Mesenchymal stem cell (in vitro differentiated cells and primary cell): Measurements from ENCODE around the gene NSMCE1.
"Not testable (repeated sequence)": the region's sequence is repeated elsewhere in the genome, so short reads cannot be mapped to it uniquely, and the experiment has no call there.

Source experiments
- DNase-seq: peaks from one replicate; pipeline ENCODE4 v3.0.0-alpha.2; 2013
- H2AFZ ChIP-seq: one replicate; pipeline ENCODE4 v1.6.1; 2013; ENCODE audit warnings: low read depth, mild to moderate bottlenecking, control low read depth, inconsistent platforms, low read length, moderate library complexity
- H2AK5ac ChIP-seq: 2 replicates; pipeline ENCODE4 v1.6.1; 2013; ENCODE audit warnings: low read length, moderate library complexity, mild to moderate bottlenecking, inconsistent platforms; ENCODE audit not compliant: severe bottlenecking
- H2BK120ac ChIP-seq: one replicate; pipeline ENCODE4 v1.6.1; 2013; ENCODE audit warnings: low read depth, mild to moderate bottlenecking, inconsistent platforms, low read length, moderate library complexity
- H2BK12ac ChIP-seq, 2 experiments: one replicate each; pipeline ENCODE4 v1.6.1; 2013; ENCODE audit warnings: inconsistent platforms in 2 of 2, low read length in 2 of 2, mild to moderate bottlenecking in 2 of 2, moderate library complexity in 2 of 2, control low read depth in 1 of 2
- H2BK15ac ChIP-seq: one replicate; pipeline ENCODE4 v1.6.1; 2013; ENCODE audit warnings: mild to moderate bottlenecking, low read depth, inconsistent platforms; ENCODE audit not compliant: poor library complexity, severe bottlenecking
- H2BK5ac ChIP-seq: 2 replicates; pipeline ENCODE4 v1.6.1; 2013; ENCODE audit warnings: low read depth, mild to moderate bottlenecking, low read length, control low read depth, inconsistent platforms; ENCODE audit not compliant: poor library complexity, severe bottlenecking
- H3K14ac ChIP-seq, 2 experiments: one replicate each; pipeline ENCODE4 v1.6.1; 2013; ENCODE audit warnings: inconsistent platforms in 2 of 2, low read length in 2 of 2, control low read depth in 1 of 2, mild to moderate bottlenecking in 1 of 2, moderate library complexity in 1 of 2
- H3K18ac ChIP-seq, 2 experiments: one replicate each; pipeline ENCODE4 v1.6.1; 2013; ENCODE audit warnings: inconsistent platforms in 2 of 2, low read length in 2 of 2, control low read depth in 1 of 2, low read depth in 1 of 2, mild to moderate bottlenecking in 1 of 2
- H3K23ac ChIP-seq, 2 experiments: one replicate each; pipeline ENCODE4 v1.6.1; 2013; ENCODE audit warnings: inconsistent platforms in 2 of 2, low read length in 2 of 2, mild to moderate bottlenecking in 2 of 2, moderate library complexity in 2 of 2, control low read depth in 1 of 2
- H3K27ac ChIP-seq: 2 replicates; pipeline ENCODE4 v1.5.1; 2013; ENCODE audit warnings: mild to moderate bottlenecking, moderate library complexity, low read length, control low read depth, inconsistent platforms; ENCODE audit not compliant: poor library complexity, severe bottlenecking
- H3K27me3 ChIP-seq, 2 experiments: 2 replicates each; pipeline versions ENCODE4 v1.6.1 to v1.7.0; 2013; ENCODE audit warnings: low read length in 2 of 2, mild to moderate bottlenecking in 2 of 2, moderate library complexity in 2 of 2, control low read depth in 1 of 2, inconsistent platforms in 1 of 2; ENCODE audit not compliant: control insufficient read depth in 1 of 2, insufficient read depth in 1 of 2
- H3K36me3 ChIP-seq, 2 experiments: 2 replicates each; pipeline versions ENCODE4 v1.6.1 to v1.7.0; 2013; ENCODE audit warnings: low read length in 2 of 2, control low read depth in 1 of 2, inconsistent platforms in 1 of 2, low read depth in 1 of 2, mild to moderate bottlenecking in 1 of 2; ENCODE audit not compliant: insufficient read depth in 2 of 2, control insufficient read depth in 1 of 2
- H3K4ac ChIP-seq, 2 experiments: one replicate each; pipeline ENCODE4 v1.6.1; 2013; ENCODE audit warnings: inconsistent platforms in 2 of 2, low read length in 2 of 2, mild to moderate bottlenecking in 2 of 2, moderate library complexity in 2 of 2, control low read depth in 1 of 2, low read depth in 1 of 2
- H3K4me1 ChIP-seq: 2 replicates; pipeline ENCODE4 v1.6.1; 2013; ENCODE audit warnings: low read depth, low read length, control low read depth; ENCODE audit not compliant: control insufficient read depth, insufficient read depth
- H3K4me2 ChIP-seq: 2 replicates; pipeline ENCODE4 v1.6.1; 2013; ENCODE audit warnings: low read length, mild to moderate bottlenecking, inconsistent platforms; ENCODE audit not compliant: poor library complexity, severe bottlenecking
- H3K4me3 ChIP-seq, 2 experiments: 2 replicates each; pipeline versions ENCODE4 v1.5.1 to v1.7.0; 2013; ENCODE audit warnings: low read length in 2 of 2, mild to moderate bottlenecking in 2 of 2, control low read depth in 1 of 2, low read depth in 1 of 2; ENCODE audit not compliant: insufficient read depth in 1 of 2
- H3K79me1 ChIP-seq: replicated peaks from 2 replicates; pipeline ENCODE4 v1.6.1; 2013; ENCODE audit warnings: mild to moderate bottlenecking, control low read depth, low read length, inconsistent platforms; ENCODE audit not compliant: poor library complexity, severe bottlenecking
- H3K9ac ChIP-seq: 2 replicates; pipeline ENCODE4 v1.7.0; 2013; ENCODE audit warnings: mild to moderate bottlenecking, low read length, moderate library complexity
- H3K9me3 ChIP-seq: 2 replicates; pipeline ENCODE4 v1.7.0; 2013; ENCODE audit warnings: mild to moderate bottlenecking, low read length; ENCODE audit not compliant: control insufficient read depth
- H4K8ac ChIP-seq: one replicate; pipeline ENCODE4 v1.6.1; 2013; ENCODE audit warnings: inconsistent platforms, mild to moderate bottlenecking, low read length, moderate library complexity
- H4K91ac ChIP-seq: one replicate; pipeline ENCODE4 v1.6.1; 2013; ENCODE audit warnings: mild to moderate bottlenecking, low read length, inconsistent platforms
- WGBS: methylation state at CpG from one replicate; pipeline ENCODE4 v1.1.7; 2013; ENCODE audit warnings: mixed read lengths; 5-methylcytosine and 5-hydroxymethylcytosine counted together

The NSMCE1 gene

DNA sequence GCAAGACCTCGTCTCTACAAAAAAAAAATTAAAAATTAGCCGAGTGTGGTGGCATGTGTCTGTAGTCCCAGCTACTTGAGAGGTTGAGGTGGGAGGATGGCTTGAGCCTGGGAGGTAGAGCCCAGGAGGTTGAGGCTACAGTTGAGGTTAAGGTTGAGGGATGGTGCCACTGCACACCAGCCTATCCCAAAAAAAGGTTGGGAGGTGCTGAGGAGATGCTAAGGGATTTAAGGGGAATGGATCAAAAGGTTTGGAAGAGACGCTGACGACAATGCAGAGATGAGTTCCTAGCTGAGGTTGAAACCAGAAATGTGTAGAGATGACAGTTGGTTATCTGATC lies 4.7 kb upstream of the NSMCE1 start:
- H2BK12ac ChIP-seq, result no peak overlapping the region
- no peak overlapping the region for H3K23ac ChIP-seq
- H3K36me3 ChIP-seq, result no peaks in the 10 kb centered on the region
- H3K9ac ChIP-seq, result peak overlapping the region; percentile 60
- peaks cover 6% of the 10 kb centered on the region for H3K79me1 ChIP-seq
- no peak for DNase-seq
- no peak overlapping the region for H2BK15ac ChIP-seq
- no peak overlapping the region for H4K91ac ChIP-seq
- no peak overlapping the region for H2AFZ ChIP-seq
- H2BK5ac ChIP-seq, result no peak overlapping the region
- H3K4me2 ChIP-seq, result no peak overlapping the region
- no peak overlapping the region for H3K18ac ChIP-seq
- no peak overlapping the region for H4K8ac ChIP-seq
- H2AK5ac ChIP-seq, result no peak overlapping the region
- no peaks in the 10 kb centered on the region for H3K9me3 ChIP-seq
- no peak overlapping the region for H3K4me3 ChIP-seq
- H3K27me3 ChIP-seq, result no peaks in the 10 kb centered on the region
- no peak overlapping the region for H3K14ac ChIP-seq
- WGBS, result 99% methylated on average over 2 of the region's 4 CpGs
- H2BK120ac ChIP-seq, result no peak overlapping the region
- H3K4ac ChIP-seq, result no peak overlapping the region
- H3K27ac ChIP-seq, result no peak overlapping the region
- H3K4me1 ChIP-seq, result peaks cover 8% of the 10 kb centered on the region

- H3K27me3 ChIP-seq, H2BK15ac ChIP-seq, H2BK12ac ChIP-seq, H3K36me3 ChIP-seq, H3K4ac ChIP-seq, H3K27ac ChIP-seq, H3K14ac ChIP-seq, H3K9me3 ChIP-seq, H3K79me1 ChIP-seq, H3K4me2 ChIP-seq, H3K18ac ChIP-seq, DNase-seq, H3K4me1 ChIP-seq, H4K91ac ChIP-seq, H2BK5ac ChIP-seq, H2AFZ ChIP-seq, H2BK120ac ChIP-seq, H3K4me3 ChIP-seq, H4K8ac ChIP-seq, H2AK5ac ChIP-seq, H3K23ac ChIP-seq, H3K9ac ChIP-seq: not testable (repeated sequence)
- 96% methylated on average over 6 of the region's 7 CpGs for WGBS
Observed at GRCh38 chr16:27272697-27273096, 4.1 kb upstream of the NSMCE1 start.

- peaks cover 9% of the 10 kb centered on the region for H3K79me1 ChIP-seq
- H4K8ac ChIP-seq, result no peak overlapping the region
- no peak overlapping the region for H3K18ac ChIP-seq
- no peak overlapping the region for H3K4me3 ChIP-seq
- H3K9me3 ChIP-seq, result no peaks in the 10 kb centered on the region
- no peak overlapping the region for H3K27ac ChIP-seq
- no peak overlapping the region for H2BK5ac ChIP-seq
- H3K4ac ChIP-seq, result no peak overlapping the region
- peak overlapping the region; percentile 16 for H2AK5ac ChIP-seq
- H3K9ac ChIP-seq, result no peak overlapping the region
- no peak overlapping the region for H4K91ac ChIP-seq
- no peak for DNase-seq
- no peak overlapping the region for H3K4me2 ChIP-seq
- no peak overlapping the region for H3K23ac ChIP-seq
- no peak overlapping the region for H2AFZ ChIP-seq
- no peak overlapping the region for H2BK15ac ChIP-seq
- H3K27me3 ChIP-seq, result no peaks in the 10 kb centered on the region
- H3K36me3 ChIP-seq, result no peaks in the 10 kb centered on the region
- H2BK12ac ChIP-seq, result peak overlapping the region in 1 of 2 experiments; percentile 38
- peaks cover 10% of the 10 kb centered on the region for H3K4me1 ChIP-seq
- H3K14ac ChIP-seq, result no peak overlapping the region
- WGBS, result 95% methylated on average over 4 of the region's 4 CpGs
- no peak overlapping the region for H2BK120ac ChIP-seq
Observed at GRCh38 chr16:27272076-27272475, 3.5 kb upstream of the NSMCE1 start.

GRCh38 chr16:27270349-27270748 lies 1.8 kb upstream of the NSMCE1 start:
- Histone ChIP-seq H2BK5ac (no peak overlapping the region), H3K4ac (no peak overlapping the region), H3K18ac (no peak overlapping the region), H3K27ac (no peak overlapping the region), H2BK15ac (no peak overlapping the region), H3K9me3 (no peaks in the 10 kb centered on the region), H3K4me3 (no peak overlapping the region), H2AK5ac (peak overlapping the region; percentile 81), H3K4me1 (peaks cover 10% of the 10 kb centered on the region), H3K79me1 (peaks cover 9% of the 10 kb centered on the region), H3K27me3 (no peaks in the 10 kb centered on the region), H3K36me3 (no peaks in the 10 kb centered on the region), H4K8ac (no peak overlapping the region), H2AFZ (no peak overlapping the region), H3K23ac (no peak overlapping the region), H4K91ac (no peak overlapping the region), H3K9ac (no peak overlapping the region), H2BK120ac (no peak overlapping the region), H3K14ac (no peak overlapping the region), H3K4me2 (no peak overlapping the region), H2BK12ac (no peak overlapping the region)
- no peak for DNase-seq
- WGBS, result 94% methylated on average over 4 of the region's 4 CpGs
